ENCODE measurements around the gene PKN1. TPM values are rescaled to one million over a fixed set of nuclear protein-coding genes. Genes with fewer than 3 reads are reported as not detected.

The PKN1 gene
- total and polyA plus RNA-seq, 10 of the 15 experiments (the other 5 are each of a cell fraction or from before 2014, with no cell fraction given), result 1.0 to 189 (median 52.7) TPM

- Histone ChIP-seq H3K4me1 (ENCODE audit: control insufficient read depth, insufficient read depth, low read length) (no peaks in the 10 kb centered on the region; the same call in 1 of the 2 replicates), H3K4me2 (ENCODE audit: control insufficient read depth, insufficient read depth) (no peak overlapping the region), H3K27me3 (replicated peaks in 1 of 2; ENCODE audit: control insufficient read depth in 2 of 2, insufficient read depth in 2 of 2, low read length in 1 of 2) (no peaks in the 10 kb centered on the region), H3K9ac (ENCODE audit: control insufficient read depth, insufficient read depth, low read length) (no peak overlapping the region), H3K9me3 (replicated peaks; ENCODE audit: control insufficient read depth, insufficient read depth, low read length) (no peaks in the 10 kb centered on the region), H3K79me2 (ENCODE audit: control insufficient read depth, insufficient read depth, low read length) (no peaks in the 10 kb centered on the region), H3K4me3 (no peak overlapping the region), H2AFZ (ENCODE audit: control insufficient read depth, low read depth, low read length) (no peak overlapping the region), H3K36me3 (ENCODE audit: control insufficient read depth in 2 of 2, insufficient read depth in 2 of 2, low read length in 1 of 2) (no peaks in the 10 kb centered on the region; a peak in 1 of 4 replicates), H3K27ac (ENCODE audit: control insufficient read depth, insufficient read depth) (no peak overlapping the region), H4K20me1 (ENCODE audit: control insufficient read depth, insufficient read depth) (no peaks in the 10 kb centered on the region; the same call in 1 of the 2 replicates)
- DNase-seq (ENCODE audit: low read depth, low spot score), result no peak
- POLR2A ChIA-PET, result interaction anchor here (0.7 to 1.1 kb wide), 2 partner anchors 121 to 123 kb away, joined by 3 read pairs; no protein-coding TSS in a partner anchor
- FAIRE-seq, result no peak
- 78% methylated on average over 13 of the region's 14 CpGs for WGBS (ENCODE audit: insufficient coverage, insufficient replicate concordance, low lambda C conversion rate, missing lambda C conversion rate)
- in situ Hi-C loops (cut with MboI) (no loop called here), intact Hi-C loops (cut with micrococcal nuclease; ENCODE audit: unreplicated experiment) (loop anchor here (10.0 kb wide), 1 partner anchor 125 kb away; no protein-coding TSS in a partner anchor)
- no TSS peak for BruUV-seq (replicated peaks)
- CTCF ChIA-PET, result interaction anchor here (0.6 to 5.1 kb wide), 26 partner anchors 7 to 581 kb away, joined by 3 to 42 read pairs (median 6); partner anchors contain the start of genes ASF1B, DDX39A, GIPC1 and PKN1
- no peak for TF ChIP-seq BRCA1 (IDR thresholded peaks at IDR 0.05; ENCODE audit: low read depth, low read length)
- no peak for TF ChIP-seq BCLAF1 (IDR thresholded peaks at IDR 0.05)
- no peak for TF ChIP-seq LARP7 (IDR thresholded peaks at IDR 0.05)
- TF ChIP-seq PKNOX1 (IDR thresholded peaks at IDR 0.05), result no peak
- no peak for TF ChIP-seq CREM (IDR thresholded peaks at IDR 0.05; ENCODE audit: low read depth)
- TF ChIP-seq SKIL (IDR thresholded peaks at IDR 0.05; ENCODE audit: low read depth, poor library complexity, severe bottlenecking), result no peak
- no peak for TF ChIP-seq CBX3 (IDR thresholded peaks at IDR 0.05; ENCODE audit: borderline replicate concordance, low read depth)
- no peak for TF ChIP-seq IRF3 (IDR thresholded peaks at IDR 0.05)
- no peak for TF ChIP-seq FOXK2 (IDR thresholded peaks at IDR 0.05)
- no peak for TF ChIP-seq PAX8 (IDR thresholded peaks at IDR 0.05)
- TF ChIP-seq HDAC2 (IDR thresholded peaks at IDR 0.05), result no peak
- TF ChIP-seq IKZF2 (IDR thresholded peaks at IDR 0.05), result no peak
- no peak for ATAC-seq
- RAD21 ChIA-PET (ENCODE audit: unreplicated experiment), result interaction anchor here (1.0 to 2.2 kb wide), 3 partner anchors 126 to 343 kb away, joined by 3 to 7 read pairs (median 5); partner anchors contain the start of gene ASF1B
- SMC1A ChIA-PET (ENCODE audit: uncharacterized antibody, unreplicated experiment), result interaction anchor here (0.7 to 2.3 kb wide), 5 partner anchors 9 to 131 kb away, joined by 3 to 10 read pairs (median 3); no protein-coding TSS in a partner anchor
These were observed 46.3 kb downstream of the PKN1 start for GRCh38 chr19:14479309-14479974.

Data from GM12878 (cell line).